Fibroblast of mammary gland (primary cell): ENCODE data around the gene MORC1.

Experiments
- DNase-seq: peaks from one replicate; pipeline ENCODE4 v3.0.0-alpha.2; 2010; ENCODE audit warnings: low read depth
- H3K4me3 ChIP-seq: 2 replicates; pipeline ENCODE4 v1.5.1; 2011; ENCODE audit warnings: low read depth, mild to moderate bottlenecking, low read length, moderate library complexity; ENCODE audit not compliant: control insufficient read depth
- TF ChIP-seq, protein P1 (sequence below): conservative IDR thresholded peaks from 2 replicates; pipeline ENCODE4 v1.5.1; 2011; ENCODE audit warnings: low read depth, low read length, inconsistent platforms; ENCODE audit not compliant: control insufficient read depth, insufficient read depth

MORC1 gene

DNA sequence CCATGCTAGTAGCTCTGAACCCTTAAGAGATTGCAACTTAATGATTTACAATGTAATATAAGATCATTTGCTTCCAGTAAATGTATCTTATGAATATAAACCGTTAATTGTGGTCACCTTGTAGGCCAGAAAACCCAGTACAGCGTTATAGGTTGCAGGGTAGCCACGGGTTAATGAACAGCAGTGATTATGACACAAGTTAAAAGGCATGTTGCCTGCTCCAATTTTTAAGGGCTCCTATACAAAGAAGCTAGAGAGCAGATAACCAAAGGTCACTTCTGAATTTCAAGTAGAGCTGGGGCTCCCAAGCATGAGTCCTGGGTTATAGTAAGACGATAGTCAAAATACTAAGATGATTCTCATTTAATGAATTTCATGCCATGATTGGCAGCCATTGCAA, 177.8 kb downstream of the MORC1 start:
- no peak for DNase-seq
- TF ChIP-seq, protein P1, sequence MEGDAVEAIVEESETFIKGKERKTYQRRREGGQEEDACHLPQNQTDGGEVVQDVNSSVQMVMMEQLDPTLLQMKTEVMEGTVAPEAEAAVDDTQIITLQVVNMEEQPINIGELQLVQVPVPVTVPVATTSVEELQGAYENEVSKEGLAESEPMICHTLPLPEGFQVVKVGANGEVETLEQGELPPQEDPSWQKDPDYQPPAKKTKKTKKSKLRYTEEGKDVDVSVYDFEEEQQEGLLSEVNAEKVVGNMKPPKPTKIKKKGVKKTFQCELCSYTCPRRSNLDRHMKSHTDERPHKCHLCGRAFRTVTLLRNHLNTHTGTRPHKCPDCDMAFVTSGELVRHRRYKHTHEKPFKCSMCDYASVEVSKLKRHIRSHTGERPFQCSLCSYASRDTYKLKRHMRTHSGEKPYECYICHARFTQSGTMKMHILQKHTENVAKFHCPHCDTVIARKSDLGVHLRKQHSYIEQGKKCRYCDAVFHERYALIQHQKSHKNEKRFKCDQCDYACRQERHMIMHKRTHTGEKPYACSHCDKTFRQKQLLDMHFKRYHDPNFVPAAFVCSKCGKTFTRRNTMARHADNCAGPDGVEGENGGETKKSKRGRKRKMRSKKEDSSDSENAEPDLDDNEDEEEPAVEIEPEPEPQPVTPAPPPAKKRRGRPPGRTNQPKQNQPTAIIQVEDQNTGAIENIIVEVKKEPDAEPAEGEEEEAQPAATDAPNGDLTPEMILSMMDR = no peak
- H3K4me3 ChIP-seq = no peak overlapping the region

DNA sequence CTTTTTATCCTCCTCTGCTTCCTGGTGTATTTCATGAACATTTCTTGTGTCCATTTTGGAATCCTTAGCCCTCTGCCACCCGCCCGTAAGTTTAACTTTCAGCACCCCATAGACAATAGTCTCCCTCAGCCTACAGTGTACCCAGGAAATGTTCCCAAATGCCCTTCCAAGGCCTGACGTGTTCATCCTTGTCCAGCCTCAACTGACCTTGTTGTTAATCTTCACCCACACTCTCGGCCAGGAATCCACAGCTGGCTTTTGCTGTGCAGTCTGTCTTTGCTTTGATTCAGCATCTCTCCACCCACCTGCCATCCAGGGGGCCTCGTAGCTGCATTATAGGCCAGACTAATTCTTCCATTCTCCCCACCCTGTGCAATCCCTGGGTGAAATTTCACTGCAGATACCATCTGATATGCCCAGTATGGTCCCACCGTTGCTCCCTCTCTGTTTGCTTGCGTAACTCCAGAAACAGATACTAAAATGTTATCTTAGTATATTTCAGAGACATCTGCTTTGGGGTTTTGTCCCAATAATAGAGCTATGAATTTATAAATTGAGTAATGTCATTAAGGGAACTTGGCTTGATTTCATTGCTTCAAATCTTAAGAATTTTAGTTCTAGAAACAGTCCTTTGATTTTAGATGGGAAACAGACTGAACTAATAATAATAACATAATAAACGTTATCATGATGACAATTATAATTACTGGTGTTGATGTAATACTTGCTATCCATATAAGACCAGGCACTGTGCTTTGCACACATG, 180.8 kb downstream of the MORC1 start:
- no peak overlapping the region for H3K4me3 ChIP-seq
- TF ChIP-seq, protein P1 = no peak
- DNase-seq = no peak

DNA sequence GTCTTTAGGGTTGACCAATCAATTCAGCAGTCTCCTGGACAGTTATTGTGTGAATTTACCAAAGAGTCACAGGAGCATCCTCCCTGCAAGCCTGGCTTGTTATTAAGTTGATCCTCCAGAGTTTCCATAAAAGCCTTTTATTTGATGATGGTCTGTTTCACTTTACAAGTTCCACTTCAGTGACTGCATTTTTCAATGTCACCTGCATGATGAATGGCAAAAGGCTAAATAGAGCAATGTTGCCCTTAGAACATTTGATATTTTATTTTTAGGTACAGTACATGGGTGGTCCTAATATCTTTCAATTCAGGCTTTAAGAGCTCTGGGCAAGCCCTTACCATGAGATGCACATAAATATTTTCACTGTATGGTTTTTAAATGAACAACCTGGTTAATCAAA, 186.9 kb downstream of the MORC1 start:
- TF ChIP-seq, protein P1 = no peak
- no peak for DNase-seq
- H3K4me3 ChIP-seq = no peak overlapping the region

DNA sequence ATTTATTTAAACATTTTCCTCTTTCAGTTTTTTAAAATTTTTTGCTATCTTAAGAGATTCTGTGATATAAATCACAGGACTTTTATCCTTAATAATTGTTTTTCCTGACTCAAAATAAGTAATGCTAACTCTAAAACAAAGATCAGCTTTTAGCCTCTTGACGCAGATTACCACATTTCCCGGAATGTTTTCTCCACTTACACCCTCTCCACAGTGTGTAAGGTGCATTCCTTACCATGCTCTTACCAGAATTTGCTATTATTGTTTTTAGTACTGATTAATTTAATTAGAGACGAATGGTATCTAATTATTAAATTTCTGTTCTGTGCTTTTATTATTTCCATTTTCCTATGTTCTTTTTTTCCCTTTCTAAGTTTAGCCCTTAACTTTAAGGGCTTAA, 199.1 kb downstream of the MORC1 start:
- H3K4me3 ChIP-seq = no peak overlapping the region
- TF ChIP-seq, protein P1 = no peak
- no peak for DNase-seq

DNA sequence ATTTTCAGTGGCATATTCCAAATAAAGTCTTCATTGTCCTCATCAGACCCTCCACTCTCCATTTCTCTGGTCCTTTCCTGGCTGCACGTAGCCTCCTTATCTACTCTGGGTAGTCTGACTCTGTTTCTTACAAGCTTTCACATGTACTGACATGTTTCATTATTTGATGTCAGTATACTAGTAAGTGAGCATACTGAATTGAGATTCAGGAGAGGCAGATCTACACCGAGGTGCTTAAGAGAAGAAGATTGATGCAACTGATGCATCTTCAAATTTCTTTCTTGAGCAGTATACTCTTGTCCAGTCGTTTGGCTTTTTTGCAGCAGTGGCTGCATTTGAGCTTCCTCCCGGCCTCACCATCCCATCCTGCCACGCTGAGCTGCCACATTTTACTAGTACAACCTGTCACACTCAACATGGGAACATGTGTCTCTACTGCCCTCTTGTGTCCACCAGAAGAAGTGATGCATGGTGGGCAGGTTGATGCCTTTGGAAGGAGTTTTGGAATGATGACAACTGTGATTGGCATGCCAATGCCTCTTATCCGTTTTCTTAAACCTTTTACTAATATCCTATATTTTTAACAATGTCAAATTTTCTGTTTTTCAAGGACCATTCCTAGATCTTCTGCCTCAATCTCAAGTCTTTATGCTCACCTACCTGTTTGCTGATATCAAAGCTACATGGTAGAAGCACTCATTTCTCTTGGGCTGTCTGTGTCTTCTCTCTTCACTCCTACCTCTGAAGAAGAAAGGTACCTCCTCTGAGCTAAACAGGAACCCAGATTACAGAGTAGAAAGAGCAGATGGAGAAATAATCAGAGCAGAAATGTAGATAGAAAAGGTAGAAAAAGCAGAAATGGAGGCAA, 202.9 kb downstream of the MORC1 start:
- H3K4me3 ChIP-seq = no peak overlapping the region
- TF ChIP-seq, protein P1 = peak; percentile 93
- DNase-seq = peak; percentile 69

DNA sequence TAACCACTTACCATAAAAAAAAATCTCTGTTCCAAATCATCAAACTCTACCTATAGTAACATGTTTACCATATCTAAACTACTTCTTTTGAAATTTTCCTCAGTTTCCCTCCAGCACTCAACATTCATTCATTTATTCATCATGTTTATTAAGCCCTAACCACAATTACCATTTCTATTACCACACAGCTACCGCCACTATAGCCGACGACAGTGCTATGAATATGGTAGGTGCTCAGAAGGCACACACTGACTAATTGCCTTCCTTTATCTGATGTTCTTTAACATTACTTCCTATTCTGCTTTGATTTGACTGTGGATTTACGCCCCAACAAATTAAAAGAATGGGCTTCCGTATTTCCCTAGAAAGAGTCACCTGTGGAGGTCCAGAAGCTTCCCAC, 208.1 kb downstream of the MORC1 start:
- no peak overlapping the region for H3K4me3 ChIP-seq
- TF ChIP-seq, protein P1 = no peak
- DNase-seq = no peak
